ENCODE data around the gene IGSF21.
"Not testable (repeated sequence)": the region's sequence is repeated elsewhere in the genome, so short reads cannot be mapped to it uniquely, and the experiment has no call there.

Gene IGSF21

DNA sequence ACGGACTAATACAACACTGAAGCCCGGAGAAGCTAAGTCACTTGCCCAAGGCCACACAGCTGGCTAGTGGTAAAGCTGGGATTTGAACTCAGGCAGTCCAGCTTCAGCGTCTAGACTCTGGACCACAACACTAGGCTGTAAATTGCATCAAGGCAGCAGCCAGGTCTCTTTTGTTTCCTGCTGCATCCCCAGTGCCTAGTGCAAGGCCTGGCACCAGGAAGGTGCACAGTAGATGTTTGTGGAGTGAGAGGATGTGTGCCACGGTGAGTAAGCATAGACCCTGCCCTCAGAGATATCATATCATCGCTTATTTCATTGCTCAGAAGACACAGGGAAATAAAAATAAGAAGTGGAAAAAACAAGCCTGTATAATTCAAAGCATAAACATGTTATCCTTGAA, 40.9 kb downstream of the IGSF21 start:
- DNase-seq = no peak

DNA sequence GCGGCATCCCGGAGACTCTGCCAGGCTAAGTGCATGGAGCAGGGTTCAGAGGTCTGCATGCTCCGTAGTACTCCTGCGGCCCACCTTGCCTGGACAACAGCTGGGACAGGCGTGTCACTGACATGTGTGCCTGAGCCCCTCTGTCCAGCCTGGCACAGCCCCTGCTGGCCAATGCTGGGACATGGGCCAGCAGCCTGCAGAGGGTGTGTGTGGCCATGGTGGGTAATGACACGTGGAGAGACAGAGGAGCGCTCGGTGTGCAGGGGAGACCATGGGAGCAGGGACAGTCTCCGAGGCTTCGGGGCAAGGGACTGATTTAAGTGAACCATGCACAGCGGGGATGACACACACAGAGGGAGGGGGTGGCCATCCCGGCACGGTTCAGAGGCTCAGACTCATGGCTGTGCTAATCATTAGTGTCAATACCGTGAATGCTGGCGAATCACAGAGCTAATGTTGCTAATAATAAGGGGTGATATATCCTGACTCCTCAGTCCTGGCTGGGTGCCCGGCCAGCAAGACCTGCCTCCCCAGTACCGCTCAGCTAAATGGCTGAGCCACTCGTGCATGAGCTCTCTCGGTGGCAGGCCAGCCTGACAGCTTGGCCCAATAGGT, 41.5 kb downstream of the IGSF21 start:
- no peak for DNase-seq

DNA sequence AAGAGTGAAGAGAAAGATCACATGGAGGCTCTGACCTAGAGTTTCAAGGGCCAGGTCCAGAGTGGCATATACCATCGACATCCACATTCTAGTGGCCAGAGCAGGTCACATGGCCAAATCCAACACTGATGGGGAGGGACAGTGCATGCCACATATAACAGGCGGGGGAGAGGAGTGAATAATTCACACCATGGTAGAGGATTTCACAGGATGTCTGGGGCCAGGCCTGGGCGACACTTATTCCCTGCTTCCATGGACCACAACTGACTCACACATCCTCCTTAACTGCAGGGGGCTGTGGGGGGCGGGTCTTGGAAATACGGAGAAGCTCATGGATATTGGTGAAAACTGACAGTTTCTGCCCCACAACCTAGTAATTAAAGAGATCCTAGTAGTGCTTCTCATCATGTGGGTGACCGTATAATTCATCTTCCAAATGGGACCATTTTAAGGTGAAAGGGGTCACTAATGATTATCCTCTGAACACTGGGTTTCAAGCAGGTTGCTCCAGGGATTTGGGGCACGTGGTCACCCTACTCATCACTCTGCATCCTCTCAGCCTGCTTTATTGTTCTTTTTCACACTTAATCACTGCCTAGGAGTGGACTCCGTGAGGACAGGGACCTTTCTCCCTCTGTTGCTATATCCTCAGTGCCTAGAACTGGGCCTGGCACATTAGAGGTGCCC, 44.0 kb downstream of the IGSF21 start:
- no peak for DNase-seq

DNA sequence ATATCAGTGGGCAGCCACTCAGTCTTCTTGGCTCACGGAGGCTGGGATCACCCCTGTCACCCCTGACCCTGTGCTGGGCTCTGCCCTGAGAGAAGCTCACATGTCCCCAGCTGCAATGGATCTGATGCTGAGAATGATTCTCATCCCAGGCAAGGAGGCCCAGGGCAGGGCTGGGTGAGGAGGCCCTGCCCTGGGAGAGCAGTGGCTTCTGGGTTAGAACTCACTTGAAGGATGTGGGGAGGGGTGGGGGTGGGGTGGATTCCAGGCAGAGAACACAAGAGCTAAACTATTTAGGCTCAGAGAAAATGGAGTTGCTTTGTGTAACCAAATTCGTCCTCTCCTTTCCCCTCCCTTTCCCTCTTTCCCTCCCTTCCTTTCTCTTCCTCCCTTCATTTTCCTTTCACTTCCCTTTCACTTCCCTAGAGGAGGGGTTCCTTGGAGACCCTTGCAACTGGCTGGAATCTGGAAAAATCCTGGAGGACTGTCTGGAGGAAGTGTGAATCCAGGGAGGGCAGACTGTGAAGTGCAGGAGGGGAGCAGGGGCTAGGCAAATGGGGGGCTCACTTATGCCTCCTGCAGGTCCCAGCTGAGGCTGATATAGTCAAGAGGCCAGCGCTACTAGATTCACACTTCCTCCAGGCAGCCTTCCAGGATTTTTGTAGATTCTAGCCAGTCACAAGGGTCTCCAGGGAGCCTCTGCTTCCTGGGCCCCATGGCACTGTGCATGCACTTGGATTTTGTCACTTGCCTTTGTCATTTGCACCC, 47.0 kb downstream of the IGSF21 start:
- no peak for DNase-seq

DNA sequence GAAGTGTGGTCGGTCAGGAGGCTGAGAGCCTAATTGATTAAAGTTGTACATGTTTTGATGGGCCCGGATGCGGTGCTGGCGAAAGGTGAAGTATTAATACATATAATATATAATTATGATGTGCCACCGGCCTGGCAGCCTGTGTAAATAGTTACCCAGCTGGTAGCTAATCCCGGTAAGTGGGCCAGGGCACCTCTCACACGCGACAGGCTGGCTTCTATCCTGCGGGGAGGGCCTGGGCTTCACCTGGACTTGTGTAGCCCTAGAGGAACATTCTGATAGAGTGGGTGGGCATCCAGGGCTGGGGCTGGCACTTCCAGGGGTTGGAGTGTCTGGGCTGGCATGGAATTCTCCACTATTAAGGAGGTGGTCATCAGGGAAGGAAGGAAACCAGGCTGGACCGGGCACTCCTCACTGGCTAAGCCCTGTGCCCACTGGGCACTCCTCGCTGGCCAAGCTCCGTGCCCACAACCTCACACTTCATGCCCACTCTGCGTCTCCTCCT, 48.3 kb downstream of the IGSF21 start:
- no peak for DNase-seq

DNA sequence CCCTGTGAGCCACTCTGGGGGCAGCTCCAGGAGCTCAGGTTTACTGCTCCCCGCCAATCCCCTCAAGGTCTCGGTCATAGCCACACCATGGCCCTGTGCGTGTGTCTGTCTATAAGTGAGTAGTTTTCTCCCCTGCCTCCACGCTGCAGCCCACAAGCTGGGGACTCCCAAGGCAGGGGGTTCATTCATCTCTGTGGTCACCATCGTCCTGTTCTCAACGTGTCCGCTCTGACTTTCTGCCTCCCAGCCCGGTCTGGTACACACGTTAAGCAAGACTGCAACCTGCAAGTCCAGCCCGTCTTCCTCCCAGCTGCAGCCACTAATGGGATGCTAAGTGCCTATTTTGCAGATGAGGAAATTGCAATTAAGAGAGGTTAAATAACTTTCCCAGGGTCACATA, 49.8 kb downstream of the IGSF21 start:
- DNase-seq = no peak

DNA sequence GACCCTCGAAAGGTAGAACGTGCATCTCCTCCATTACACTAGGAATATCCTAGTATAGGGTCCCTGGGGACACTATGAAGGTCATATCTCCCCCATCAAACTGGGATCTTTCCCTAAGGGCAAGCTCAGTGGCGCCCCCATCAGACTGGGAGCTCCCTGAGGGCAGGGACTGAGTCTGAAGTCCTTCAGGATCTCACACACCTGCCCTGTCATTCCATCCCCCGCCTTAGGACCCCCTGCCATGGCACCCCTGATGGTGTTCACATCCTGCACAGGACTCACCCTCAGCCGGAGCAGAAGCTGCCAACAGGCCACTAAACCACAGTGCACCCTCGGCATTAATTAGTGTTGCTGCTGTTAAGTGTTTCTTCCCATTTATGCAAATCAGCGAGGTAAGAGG, 50.4 kb downstream of the IGSF21 start:
- DNase-seq = no peak

DNA sequence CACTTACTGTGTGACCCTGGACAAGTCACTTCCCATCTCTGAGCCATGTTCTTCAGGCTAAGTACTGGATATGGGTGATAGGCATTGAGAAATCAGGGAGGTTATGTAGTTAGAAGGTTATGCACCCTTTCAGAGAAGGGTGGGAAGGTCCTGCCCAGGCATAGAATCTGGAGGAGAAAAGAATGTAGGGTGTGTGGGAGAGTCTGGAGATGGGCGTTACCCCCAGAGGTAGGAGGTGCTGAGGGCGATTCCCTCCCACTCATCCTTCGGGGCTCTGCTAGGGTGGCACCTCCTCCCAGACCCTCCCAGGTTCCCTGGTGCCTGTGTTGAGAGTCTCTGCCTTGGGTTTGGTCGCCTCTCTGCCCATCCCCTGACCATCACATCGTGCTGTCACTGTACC, 51.1 kb downstream of the IGSF21 start:
- no peak for DNase-seq

DNA sequence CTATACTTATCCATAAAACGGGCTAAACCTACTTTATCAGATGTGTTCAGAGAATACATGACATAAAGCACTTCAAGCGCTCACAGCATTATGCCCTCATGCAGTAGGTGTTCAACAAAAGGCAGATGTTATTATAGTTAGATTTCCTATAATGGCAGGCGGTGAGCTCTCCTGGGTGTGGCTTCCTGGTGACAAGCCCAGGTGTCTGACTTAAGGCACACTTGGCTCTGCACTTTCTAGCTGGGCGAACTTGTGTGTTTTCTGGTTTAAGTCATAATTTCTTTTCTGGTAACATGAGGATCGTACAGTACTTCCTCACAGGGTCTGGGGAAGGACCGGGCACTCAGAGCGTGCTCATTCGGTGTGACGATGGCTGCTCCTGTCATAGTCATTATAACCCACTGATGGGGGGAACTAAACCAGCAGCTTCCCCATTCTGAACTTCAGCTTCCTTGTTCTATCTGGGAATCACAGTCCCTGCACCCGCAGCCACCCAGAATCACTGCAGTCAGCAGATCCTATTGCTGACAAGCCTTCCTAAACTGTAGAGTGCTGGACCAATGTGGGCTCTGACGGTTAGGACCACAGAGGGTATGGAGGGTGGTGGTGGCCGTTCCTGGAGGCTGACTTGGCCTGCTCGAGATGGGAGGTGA, 52.8 kb downstream of the IGSF21 start:
- DNase-seq = peak; percentile 10 to 50

DNA sequence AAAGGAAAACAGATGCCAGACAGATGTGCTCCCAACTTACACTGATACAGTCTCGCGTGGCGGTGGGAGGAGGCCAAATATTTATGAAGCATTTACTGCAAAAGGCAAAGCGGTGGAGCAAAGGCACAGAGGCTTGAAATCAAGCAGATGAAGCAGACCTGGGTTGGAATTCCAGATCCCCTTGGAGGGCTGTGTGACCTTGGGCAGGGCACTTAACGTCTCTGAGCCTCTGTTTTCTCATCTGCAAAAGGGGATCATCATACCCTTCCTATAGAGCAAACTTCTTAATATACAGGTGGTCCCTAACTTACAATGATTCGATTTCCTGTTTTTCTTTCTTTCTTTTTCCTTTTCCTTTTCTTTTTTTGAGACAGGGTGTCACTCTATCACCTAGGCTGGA, 54.1 kb downstream of the IGSF21 start:
- DNase-seq = no peak

DNA sequence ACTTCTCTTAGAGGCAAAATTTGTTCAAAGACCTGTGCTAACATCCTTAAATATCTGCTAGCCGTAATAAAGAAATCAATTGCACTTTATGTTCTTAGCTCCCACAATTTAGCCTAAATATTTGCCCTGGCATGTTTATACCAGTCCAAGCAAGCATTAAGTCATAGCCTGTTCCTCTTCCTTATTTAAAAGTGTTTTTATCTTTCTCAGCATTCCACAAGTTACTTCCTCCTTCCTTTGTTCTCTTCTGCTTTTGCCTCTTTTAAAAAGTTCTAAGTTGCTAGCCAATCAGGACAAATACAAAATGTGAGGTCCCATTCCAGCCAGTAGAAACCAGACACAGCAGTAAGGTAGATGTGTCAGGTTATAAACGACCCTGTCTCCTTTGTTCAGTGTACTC, 58.0 kb downstream of the IGSF21 start:
- not testable (repeated sequence) for DNase-seq

DNA sequence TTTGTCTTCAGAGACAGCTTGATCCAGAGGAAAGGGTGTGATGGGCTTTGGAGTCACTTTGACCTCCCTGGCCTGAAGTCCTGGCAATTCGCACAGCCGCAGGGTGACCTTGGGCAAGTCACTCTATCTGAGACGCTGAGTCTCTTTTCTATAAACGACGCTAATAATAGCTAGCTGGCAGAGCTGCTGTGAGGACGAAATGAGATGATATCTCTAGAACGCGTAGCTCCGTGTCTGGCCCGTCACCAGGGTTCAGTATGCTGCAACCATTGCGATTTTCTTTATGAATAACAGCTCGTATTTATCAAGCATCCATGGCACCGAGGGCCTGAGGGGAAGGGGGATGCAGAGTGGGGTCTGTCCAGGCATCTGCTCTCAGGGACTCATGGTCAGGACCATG, 58.7 kb downstream of the IGSF21 start:
- no peak for DNase-seq

DNA sequence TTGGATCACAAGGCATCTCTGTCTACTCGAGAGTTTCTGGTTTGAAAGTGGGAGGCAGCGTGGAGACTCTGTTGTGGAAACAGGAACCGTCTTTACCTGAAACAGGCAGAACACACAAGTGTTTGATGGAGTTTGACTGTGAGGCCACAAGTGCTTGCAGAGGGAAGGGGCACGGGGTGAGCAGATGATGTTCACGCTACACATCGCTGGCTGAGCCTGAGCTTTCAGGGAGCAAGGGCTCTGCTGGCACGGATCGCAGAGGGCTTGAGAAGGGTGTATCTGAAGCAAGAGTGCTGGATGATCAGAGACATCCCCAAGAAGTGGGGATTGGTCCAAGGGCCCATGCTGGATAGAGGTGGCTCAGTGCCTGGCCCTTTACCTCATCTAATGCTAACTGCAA, 59.3 kb downstream of the IGSF21 start:
- DNase-seq = no peak

DNA sequence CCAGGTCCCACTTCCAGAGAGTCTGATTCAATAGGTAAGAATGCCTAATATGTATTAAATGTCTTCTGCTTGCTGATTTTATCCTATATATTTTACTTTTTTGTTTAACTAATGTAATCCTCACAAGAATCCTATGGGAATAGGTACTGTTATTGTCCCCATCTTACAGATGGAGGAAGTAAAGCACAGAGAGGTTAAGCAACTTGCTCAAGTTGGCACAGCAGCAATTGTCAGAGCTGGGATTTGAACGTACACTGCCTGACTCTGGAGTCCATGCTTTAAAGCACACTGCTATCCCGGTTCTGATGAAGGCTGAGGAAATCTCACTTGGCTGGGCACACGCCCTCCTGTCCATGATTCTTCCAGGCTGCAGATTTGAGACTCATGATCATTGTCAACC, 62.8 kb downstream of the IGSF21 start:
- no peak for DNase-seq

DNA sequence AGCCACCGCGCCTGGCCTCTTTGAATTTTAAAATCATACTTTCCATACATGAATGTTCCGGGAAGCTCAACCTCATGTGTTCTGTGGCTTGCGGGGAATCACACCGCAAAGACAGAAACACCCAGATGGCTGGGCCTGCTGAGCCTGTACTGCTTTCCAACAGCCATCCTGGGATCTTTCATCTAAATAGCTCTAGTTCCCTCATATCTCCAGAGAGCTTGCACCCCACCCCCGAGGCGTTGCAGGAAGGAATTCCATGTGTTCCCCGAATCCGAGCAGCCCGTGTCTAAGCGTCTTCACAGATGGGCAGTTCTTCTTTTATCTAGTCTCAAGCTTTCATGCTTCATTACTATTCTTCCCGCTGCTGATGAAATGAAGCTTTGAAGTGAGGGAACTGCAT, 66.4 kb downstream of the IGSF21 start:
- no peak for DNase-seq

DNA sequence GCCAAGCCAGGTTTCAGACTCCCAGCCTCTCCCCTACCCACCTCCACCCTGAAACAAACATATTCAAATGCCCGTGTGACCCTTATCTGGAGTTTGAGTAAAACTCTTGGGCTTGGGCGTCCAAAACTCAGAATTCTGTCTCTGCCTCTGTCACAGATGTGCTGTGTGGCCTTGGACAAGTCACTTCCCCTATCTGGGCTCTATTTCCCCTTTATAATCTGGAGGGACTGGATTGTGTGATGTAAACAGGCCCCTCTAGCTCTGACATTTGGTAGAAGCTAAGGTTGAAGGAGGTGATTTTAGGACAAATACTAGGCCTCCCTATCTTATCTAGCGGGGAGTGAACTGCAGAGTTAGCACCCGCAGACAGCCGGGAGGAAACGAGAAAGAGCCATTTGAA, 67.5 kb downstream of the IGSF21 start:
- no peak for DNase-seq

DNA sequence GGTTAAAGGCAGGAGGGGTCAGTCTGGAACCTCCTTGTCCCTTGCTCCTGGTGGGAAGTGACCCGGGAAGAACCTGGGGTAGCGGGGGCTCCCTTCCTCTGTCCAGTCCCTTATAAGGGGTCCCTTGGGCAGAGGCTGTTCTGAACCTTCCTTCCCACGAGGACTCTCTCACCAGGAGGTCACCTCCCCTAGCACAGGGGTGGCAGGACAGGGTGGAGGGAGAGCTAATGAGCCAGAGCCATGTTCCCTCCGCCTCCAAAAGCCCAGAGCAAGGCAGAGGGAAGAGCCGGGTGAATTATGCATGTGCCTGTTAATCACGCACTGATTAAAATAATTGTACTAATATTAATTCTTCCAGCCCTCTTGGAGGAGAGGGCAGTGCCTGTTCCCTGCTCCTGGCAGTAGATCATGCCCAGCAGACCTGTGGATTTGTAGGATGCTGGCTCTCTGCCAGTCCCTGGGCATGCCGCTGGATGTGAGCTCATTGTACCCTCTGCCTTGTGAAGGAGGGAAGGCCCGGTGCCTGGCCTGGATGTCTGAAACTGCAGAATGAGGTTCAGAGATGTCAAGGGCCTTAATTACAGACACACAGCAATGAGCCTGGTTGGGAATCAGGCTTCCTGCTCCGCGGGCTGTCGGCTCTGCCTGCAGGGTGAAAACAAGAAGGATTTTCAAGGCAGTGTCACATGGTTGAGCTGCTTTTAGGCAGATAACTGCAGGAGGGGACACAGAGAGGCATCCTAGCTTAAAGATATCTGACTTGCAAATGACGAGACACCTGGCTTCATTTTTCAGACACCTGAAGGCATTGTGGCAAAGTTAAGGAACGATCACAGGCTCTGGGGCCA, 68.2 kb downstream of the IGSF21 start:
- DNase-seq = no peak

DNA sequence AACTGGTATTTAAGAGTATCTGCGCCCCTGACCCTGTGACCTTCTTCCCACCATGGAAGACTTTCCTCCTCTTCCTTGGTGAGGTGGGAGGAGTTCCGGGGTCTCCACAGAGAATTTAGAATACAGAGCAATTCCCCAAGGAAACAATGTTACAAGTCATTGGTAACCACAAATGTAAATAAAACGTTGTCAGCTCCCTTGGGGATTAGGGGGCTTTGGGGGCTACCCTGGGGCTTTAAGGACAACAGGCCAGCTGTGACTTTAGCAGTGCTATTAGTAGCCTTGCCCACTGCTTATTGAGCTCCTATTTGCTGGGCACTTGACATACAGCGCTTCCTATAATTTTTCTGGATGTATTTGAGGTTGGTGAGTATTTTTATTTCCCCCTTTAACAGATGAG, 69.0 kb downstream of the IGSF21 start:
- no peak for DNase-seq

DNA sequence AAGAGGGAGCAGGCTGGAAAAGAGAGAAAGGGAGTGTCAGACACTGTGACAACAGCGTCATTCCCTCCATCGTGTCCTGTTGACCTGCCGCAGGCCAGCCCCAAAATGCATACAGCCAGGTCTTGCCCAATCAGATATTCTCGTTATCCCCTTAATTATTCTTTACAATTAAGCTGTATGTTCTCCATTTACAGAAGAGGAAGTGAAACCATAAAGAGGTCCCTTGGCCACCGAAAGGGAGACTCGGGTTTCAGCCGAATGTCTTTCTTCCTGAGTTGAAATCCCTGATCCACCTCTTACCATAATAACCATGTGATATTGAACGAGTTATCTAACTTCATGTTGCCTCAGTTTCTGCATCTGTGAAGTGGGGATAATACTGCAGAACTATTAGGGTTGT, 70.5 kb downstream of the IGSF21 start:
- DNase-seq = peak in 1 of 2 donors; percentile 7

DNA sequence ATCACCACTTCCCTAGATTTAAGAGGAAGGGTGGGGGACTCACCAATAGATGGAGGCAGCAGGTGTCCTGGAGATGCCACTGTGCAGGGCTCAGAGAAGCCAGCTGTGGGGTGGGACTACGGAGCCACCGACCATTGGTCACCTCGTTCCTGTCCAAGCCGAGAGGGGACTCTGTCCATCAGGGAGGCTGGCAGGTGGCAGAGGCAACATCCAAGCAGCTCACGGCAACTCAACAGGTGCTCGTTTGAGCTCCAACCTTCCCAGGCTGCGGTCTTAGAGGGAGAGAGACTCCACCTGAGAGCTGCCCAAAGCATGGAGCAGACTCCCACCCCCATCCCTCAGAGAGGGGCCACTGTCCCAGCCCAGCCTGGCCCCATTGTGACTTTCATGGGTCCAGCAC, 71.4 kb downstream of the IGSF21 start:
- no peak for DNase-seq

DNA sequence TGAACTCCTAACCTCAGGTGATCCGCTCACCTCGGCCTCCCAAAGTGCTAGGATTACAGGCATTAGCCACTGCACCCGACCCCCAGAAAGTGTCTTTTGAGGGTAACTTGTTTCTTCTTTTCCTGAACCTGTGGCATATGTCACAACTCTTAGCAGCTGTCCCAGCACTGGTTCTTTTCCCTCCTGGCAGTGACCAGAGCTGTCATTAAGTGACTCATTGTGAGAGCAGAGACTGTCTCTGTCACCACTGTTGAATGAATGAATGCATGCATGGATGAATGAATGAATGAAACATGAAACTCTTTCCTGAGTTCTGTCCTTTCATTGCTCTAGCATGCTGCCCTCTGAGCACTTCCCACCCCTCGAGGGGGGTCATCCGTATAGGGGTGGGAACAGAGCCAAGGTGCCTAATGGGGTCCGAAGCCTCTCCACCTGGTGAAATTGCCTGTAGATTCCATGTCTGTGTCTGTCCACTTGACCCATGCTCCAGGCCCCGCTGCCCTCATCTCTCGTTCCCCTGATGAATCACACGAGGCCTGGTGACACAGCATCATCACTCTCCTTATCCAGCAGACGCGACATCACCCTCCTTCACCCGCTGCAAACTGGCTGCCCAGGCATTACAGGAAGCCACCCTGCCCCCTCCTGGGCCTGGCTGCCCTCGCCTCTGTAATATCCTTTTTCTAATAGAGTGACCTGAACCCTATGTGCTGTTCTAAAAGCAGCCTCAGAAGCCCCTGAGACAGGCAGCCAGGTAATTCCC, 75.0 kb downstream of the IGSF21 start:
- no peak for DNase-seq

DNA sequence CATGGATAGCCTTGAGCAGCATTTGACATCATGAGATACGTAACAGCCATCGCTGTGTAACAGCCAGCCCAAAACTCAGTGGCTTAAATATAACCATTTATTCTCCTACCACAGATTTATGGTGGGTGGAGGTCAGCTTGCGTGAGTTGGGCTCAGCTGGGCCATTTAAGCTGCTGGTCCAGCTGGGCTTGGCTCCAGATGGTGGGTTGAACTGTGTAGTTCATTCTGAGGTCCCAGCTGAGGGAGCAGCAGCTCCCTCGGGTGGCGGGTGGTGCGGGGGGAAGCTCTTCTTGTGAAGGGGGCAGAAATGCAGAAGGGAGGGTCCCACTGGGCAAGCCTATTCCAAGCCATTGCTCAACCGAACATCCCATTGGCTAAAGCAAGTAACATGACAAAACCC, 75.9 kb downstream of the IGSF21 start:
- DNase-seq = no peak
